ENCODE data around the gene HDAC1.
"Not testable (repeated sequence)": the region's sequence is repeated elsewhere in the genome, so short reads cannot be mapped to it uniquely, and the experiment has no call there.

Gene HDAC1

GRCh38 chr1:32350785-32351398 lies 59.0 kb downstream of the HDAC1 start:
- no peak for FAIRE-seq

GRCh38 chr1:32351399-32352238 lies 59.7 kb downstream of the HDAC1 start:
- no peak for FAIRE-seq

- FAIRE-seq, result no peak
These were observed 60.4 kb downstream of the HDAC1 start for GRCh38 chr1:32352239-32352745.

GRCh38 chr1:32352831-32353383 lies 61.0 kb downstream of the HDAC1 start:
- FAIRE-seq, result no peak

GRCh38 chr1:32353431-32353830 lies 61.5 kb downstream of the HDAC1 start:
- FAIRE-seq, result no peak

- FAIRE-seq, result no peak
These were observed 62.1 kb downstream of the HDAC1 start for GRCh38 chr1:32353886-32354570.

- FAIRE-seq, result not testable (repeated sequence)
These were observed 63.9 kb downstream of the HDAC1 start for GRCh38 chr1:32355778-32356177.

- FAIRE-seq, result no peak
These were observed 64.6 kb downstream of the HDAC1 start for GRCh38 chr1:32356478-32356877.

- no peak for FAIRE-seq
These were observed 65.7 kb downstream of the HDAC1 start for GRCh38 chr1:32357614-32358013.

GRCh38 chr1:32358435-32358834 lies 66.6 kb downstream of the HDAC1 start:
- FAIRE-seq, result no peak

GRCh38 chr1:32361308-32361673 lies 69.4 kb downstream of the HDAC1 start:
- FAIRE-seq, result no peak

- FAIRE-seq, result no peak
These were observed 70.0 kb downstream of the HDAC1 start for GRCh38 chr1:32361674-32362473.

- no peak for FAIRE-seq
These were observed 70.8 kb downstream of the HDAC1 start, which contains the start of the genes FAM229A and TSSK3 for GRCh38 chr1:32362474-32363313. FAM229A (minus strand) TSS chr1:32362485; CDS start chr1:32362091, 394 bp downstream. TSSK3 (plus strand) TSS chr1:32362539; CDS start chr1:32362702, 163 bp downstream.

GRCh38 chr1:32363713-32364112 lies 71.8 kb downstream of the HDAC1 start:
- FAIRE-seq, result no peak

GRCh38 chr1:32364836-32365235 lies 73.0 kb downstream of the HDAC1 start:
- FAIRE-seq, result no peak

GRCh38 chr1:32365445-32365844 lies 73.6 kb downstream of the HDAC1 start:
- FAIRE-seq, result no peak

GRCh38 chr1:32367912-32368635 lies 76.2 kb downstream of the HDAC1 start:
- no peak for FAIRE-seq

GRCh38 chr1:32372149-32372756 lies 80.4 kb downstream of the HDAC1 start:
- FAIRE-seq, result no peak

GRCh38 chr1:32373996-32374592 lies 82.2 kb downstream of the HDAC1 start:
- no peak for FAIRE-seq

GRCh38 chr1:32376199-32376598 lies 84.3 kb downstream of the HDAC1 start:
- no peak for FAIRE-seq

All from G401.6 (cell line).